HG02884 (cell line): ENCODE measurements around the gene KPRP.

Experiments
- ATAC-seq: cut with Tn5 transposase; IDR thresholded peaks from one replicate; pipeline ENCODE4 v1.9.1; 2021; ENCODE audit warnings: mild to moderate bottlenecking, moderate library complexity; ENCODE audit not compliant: unreplicated experiment

The KPRP gene

GRCh38 chr1:152757747-152758146 is at the start of gene KPRP:
Gene KPRP, plus strand, starts transcription at chr1:152758025. Its CDS starts 1,564 bp downstream, at chr1:152759589.
- ATAC-seq = no peak

- ATAC-seq = no peak
Measured at GRCh38 chr1:152718238-152718637, 39.6 kb upstream of the KPRP start.

- no peak for ATAC-seq
Measured at GRCh38 chr1:152725261-152725660, 32.6 kb upstream of the KPRP start.

- ATAC-seq = no peak
Measured at GRCh38 chr1:152728986-152729385, 28.8 kb upstream of the KPRP start.

- ATAC-seq = no peak
Measured at GRCh38 chr1:152735648-152736047, 22.2 kb upstream of the KPRP start.

GRCh38 chr1:152737997-152738396 is 19.8 kb upstream of the KPRP start:
- no peak for ATAC-seq

GRCh38 chr1:152739841-152740240 is 18.0 kb upstream of the KPRP start:
- no peak for ATAC-seq

GRCh38 chr1:152741656-152742055 is 16.2 kb upstream of the KPRP start:
- ATAC-seq = no peak

- no peak for ATAC-seq
Measured at GRCh38 chr1:152743371-152744145, 14.3 kb upstream of the KPRP start.

GRCh38 chr1:152745289-152745704 is 12.5 kb upstream of the KPRP start:
- no peak for ATAC-seq

- no peak for ATAC-seq
Measured at GRCh38 chr1:152745765-152746444, 11.9 kb upstream of the KPRP start.

- ATAC-seq = no peak
Measured at GRCh38 chr1:152747831-152748230, 10.0 kb upstream of the KPRP start.

GRCh38 chr1:152752225-152752624 is 5.6 kb upstream of the KPRP start:
- ATAC-seq = no peak

- ATAC-seq = no peak
Measured at GRCh38 chr1:152753586-152753985, 4.2 kb upstream of the KPRP start.

- no peak for ATAC-seq
Measured at GRCh38 chr1:152756872-152757271, 953 bp upstream of the KPRP start.

GRCh38 chr1:152758636-152759035 is 811 bp downstream of the KPRP start:
- no peak for ATAC-seq

- ATAC-seq = no peak
Measured at GRCh38 chr1:152759453-152760173, 1.8 kb downstream of the KPRP start.

GRCh38 chr1:152760551-152761190 is 2.8 kb downstream of the KPRP start:
- ATAC-seq = no peak

GRCh38 chr1:152761609-152762213 is 3.9 kb downstream of the KPRP start:
- no peak for ATAC-seq

- no peak for ATAC-seq
Measured at GRCh38 chr1:152768847-152769533, 11.2 kb downstream of the KPRP start.
